HG02798 (cell line): ENCODE results near the gene IL31RA.

Experiments used
- ATAC-seq: cut with Tn5 transposase; IDR thresholded peaks from one replicate; pipeline ENCODE4 v1.9.1; 2021; ENCODE audit warnings: mild to moderate bottlenecking; ENCODE audit not compliant: unreplicated experiment, poor library complexity

The IL31RA gene

GRCh38 chr5:55899344-55899743 is 48.2 kb downstream of the IL31RA start:
- no peak for ATAC-seq

GRCh38 chr5:55900068-55900467 is 48.9 kb downstream of the IL31RA start:
- ATAC-seq, result peak; percentile 39

GRCh38 chr5:55900776-55901175 is 49.6 kb downstream of the IL31RA start:
- ATAC-seq, result no peak

GRCh38 chr5:55902696-55903095 is 51.5 kb downstream of the IL31RA start:
- ATAC-seq, result no peak

GRCh38 chr5:55903121-55903701 is 52.1 kb downstream of the IL31RA start:
- peak; percentile 91 for ATAC-seq

DNA sequence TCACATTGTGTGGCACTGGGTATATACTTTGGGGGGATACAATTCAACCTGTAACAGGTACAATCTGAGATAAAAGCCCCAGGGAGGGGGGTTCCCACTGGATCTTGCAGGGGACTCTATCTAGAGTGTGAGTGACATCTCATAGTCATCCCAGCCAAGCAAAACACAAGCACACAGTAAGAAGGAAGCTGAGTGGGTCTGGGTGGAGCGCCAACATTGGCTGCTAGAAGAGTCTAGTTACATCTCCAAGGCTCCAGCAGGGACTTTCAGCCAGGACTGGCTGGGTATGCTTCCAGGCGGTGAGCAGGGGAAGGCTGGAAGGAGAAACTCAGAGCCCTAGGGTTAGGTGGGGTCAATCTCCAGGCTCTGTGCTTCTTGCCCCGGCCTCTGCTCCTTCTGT is 53.0 kb downstream of the IL31RA start:
- ATAC-seq, result no peak

DNA sequence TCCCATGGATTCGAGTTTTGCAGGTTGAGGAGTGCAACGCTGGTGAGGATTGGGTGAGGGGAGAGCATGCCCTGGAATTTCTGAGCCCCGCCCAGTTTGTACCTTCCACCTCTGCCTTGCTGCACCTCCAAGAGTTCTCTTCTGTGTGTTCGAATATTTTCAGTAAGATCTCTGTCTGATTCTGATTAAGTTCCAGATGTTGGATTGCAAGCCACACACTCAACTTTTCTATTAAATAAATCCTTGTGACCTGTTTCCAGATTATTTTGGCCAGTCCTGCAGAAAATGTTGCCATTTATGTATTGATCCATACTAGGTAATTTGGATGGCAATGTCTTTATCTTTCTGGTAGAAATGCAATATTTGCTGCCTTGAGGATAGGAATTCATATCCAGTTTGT is 54.1 kb downstream of the IL31RA start:
- ATAC-seq, result no peak

DNA sequence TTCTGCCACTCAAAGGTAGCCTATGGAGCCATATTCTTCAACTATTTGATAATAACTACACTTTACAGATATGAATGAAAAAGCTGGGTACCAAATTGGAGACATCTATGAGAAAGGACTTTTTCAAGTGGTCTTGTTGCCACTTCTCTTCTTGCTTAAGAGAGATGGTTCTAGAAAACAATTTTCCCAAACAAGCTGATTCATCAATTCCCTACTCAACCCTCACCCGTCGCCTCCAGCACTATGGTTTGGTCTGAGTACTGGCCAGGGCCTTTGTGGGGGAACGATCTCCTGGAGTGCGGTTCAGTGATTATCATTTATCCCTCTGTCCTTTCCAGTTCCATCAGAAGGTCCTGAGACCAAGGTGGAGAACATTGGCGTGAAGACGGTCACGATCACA is 56.8 kb downstream of the IL31RA start:
- ATAC-seq, result no peak

- no peak for ATAC-seq
Measured at GRCh38 chr5:55908804-55909203, 57.6 kb downstream of the IL31RA start.

DNA sequence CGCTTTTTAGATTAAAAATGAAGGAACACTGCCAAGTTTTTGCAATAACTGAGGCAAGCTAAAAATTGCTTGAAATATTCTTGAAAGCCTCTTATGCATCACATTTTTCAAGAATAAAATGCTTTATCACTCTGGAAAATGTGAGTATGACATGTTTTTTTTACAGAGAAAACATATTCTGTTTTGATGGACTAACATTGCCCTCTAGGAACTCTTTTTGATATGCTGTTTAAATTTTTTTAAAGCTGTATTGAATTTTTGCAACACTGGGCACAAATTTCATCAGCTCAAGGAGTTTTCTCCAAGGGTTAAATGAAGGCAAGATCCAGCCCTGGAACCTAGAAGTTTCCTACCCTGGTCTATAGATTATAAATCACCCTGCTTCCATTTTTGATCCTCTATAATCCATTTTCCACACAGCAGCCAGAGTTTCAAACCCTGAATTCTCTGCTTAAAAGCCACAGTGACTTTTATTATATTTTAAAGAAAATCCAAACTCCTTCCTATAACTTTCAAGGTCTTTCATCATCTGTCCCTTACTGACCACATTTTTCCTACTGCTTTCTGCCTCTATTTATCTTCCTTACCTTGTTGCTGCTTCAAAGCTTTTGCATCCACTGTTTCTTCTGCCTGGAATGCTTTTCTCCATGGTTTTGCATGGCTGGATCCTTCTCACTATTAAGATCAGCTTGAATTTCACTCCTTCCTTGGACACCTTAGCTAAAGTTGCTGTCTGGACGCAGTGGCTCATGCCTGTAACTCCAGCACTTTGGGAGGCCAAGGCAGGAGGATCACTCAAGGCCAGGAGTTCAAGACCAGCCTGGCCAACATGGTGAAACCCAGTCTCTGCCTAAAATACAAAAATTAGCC is 60.9 kb downstream of the IL31RA start:
- ATAC-seq, result no peak

- peak; percentile 92 for ATAC-seq
Measured at GRCh38 chr5:55913466-55914413, 62.6 kb downstream of the IL31RA start.

DNA sequence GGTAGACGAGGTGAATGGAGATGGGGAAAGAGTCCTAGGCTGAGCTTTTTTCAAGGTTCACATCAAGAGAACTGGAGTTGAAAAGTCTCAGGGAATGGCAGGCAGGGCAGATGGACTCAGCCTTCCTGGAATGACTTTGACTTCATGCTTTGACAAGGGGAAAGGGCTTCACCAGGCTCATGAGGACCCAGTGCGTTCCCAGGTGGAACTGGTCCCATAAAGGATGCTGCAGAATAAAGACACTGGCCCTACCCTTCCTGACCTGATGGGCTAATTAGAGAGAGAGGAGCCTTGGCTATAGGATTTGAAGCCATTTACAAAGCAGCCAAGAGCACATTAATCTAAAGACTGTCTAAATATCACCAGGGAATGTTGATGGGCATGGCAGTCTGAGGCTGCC is 63.8 kb downstream of the IL31RA start:
- no peak for ATAC-seq

- ATAC-seq, result no peak
Measured at GRCh38 chr5:55915783-55916182, 64.6 kb downstream of the IL31RA start.

GRCh38 chr5:55916986-55917385 is 65.8 kb downstream of the IL31RA start:
- no peak for ATAC-seq

DNA sequence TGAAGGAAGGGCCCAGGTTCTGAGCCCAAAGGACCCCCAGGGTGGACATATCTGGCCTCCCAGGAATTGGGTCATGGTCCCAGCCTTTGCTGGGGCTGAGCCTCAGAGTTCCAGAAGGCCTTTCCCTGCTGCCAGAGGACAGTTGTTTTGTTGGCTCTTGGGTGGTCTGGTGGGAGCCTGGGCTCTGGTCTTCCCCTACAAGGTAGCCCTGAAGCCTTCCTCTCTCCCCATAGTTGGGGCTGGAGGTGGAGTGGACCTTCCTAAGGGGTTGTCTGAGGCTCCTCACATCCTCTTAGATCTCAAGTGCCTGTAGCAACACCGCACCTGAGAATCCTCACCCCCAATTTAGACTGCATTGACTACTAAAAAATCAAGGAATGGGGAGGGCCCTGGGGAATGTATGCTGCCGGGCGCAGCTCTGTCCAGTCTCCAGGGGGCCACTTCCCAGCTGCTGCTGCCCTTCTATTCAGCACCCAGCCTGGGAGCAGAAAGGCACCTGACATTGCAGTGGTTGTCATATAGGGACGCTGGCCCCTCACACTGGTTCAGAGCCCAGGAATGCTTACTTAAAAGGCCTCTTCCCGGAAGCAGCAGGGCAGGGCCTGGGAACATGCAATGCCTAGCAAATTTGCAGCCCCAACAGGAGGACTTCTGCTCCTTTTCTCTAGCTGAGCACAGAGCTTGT is 66.4 kb downstream of the IL31RA start:
- no peak for ATAC-seq

- ATAC-seq, result no peak
Measured at GRCh38 chr5:55918087-55919035, 67.2 kb downstream of the IL31RA start.

- ATAC-seq, result no peak
Measured at GRCh38 chr5:55919625-55920024, 68.5 kb downstream of the IL31RA start.

DNA sequence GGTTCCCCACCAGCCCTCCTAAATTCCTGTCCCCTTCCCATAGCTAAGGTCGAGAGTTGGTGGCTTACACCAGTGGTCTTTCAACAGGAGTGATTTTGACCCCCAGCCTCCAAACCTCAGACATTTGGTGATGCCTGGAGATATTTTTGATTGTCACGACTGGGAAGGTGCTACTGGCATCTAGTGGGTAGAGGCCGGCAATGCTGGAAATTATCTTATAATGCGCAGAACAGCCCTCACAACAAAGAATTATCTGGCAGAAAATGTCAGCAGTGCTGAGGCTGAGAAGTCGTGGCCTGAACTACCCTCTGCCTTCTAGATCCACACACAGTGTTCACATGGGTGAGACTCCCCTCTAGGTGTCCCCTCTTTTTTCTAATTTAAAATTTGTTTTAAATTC is 69.6 kb downstream of the IL31RA start:
- no peak for ATAC-seq

DNA sequence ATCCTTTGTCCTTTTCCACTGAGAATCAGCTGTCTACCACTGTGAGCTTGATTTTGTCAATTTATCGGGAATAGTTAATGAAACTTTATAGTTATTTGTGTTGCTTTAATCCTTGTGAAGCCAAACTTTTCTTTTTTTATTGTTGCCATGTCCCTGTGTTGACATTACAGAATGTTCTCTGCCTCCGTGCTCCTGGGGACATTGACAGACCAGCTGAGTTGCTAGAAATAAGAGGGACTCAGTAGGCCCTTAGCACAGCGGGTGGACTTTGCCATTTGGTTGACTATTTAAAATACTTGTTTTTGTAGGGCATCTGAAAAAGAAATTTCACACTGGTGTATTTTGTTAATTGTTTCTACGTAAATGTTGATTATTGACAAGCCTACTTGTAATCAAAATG is 70.5 kb downstream of the IL31RA start:
- ATAC-seq, result no peak
